Mesenteric fat pad (tissue), 1 donor: ENCODE measurements around the gene BDKRB2. TPM values are rescaled to one million over a fixed set of nuclear protein-coding genes. Genes with fewer than 3 reads are reported as not detected.

Experiments
- DNase-seq: peaks from one replicate; pipeline ENCODE4 v3.0.0-alpha.2; 2020; ENCODE audit warnings: low spot score
- long read RNA-seq: library from polyadenylated mRNA; unstranded; transcript quantifications from one replicate; pipeline ENCODE4 v2.0.0, GENCODE V29; 2020
- total RNA-seq: library from RNA; stranded (reverse); fragmentation: NEBNext Ultra II Directional; extraction: Animal tissue kit (Norgen Biotek cat#: 25700); gene quantifications from one replicate; pipeline ENCODE4 v1.2.1, GENCODE V29; 2021
- donor health status: DM: yes; HTN: yes; CAD: no.

BDKRB2 gene
- total RNA-seq: 11.4 TPM
- long read RNA-seq, full-length matches to known transcripts: 11 of 20 reads
- long read RNA-seq, partial matches to known transcripts: 4 of 20 reads
- long read RNA-seq, other reads (novel, unspliced or antisense): 5 of 20 reads

GRCh38 chr14:96204151-96205058 is at the start of gene BDKRB2:
TSS of gene BDKRB2 (plus strand) at chr14:96204839. CDS start at chr14:96237108, 32,269 bp downstream.
- DNase-seq: no peak

GRCh38 chr14:96154900-96155299 is 49.7 kb upstream of the BDKRB2 start:
- no peak for DNase-seq

- DNase-seq: peak; percentile 30
Observed at GRCh38 chr14:96156804-96157760, 47.6 kb upstream of the BDKRB2 start.

- DNase-seq: peak; percentile 59
Observed at GRCh38 chr14:96158735-96159134, 45.9 kb upstream of the BDKRB2 start.

- peak; percentile 35 for DNase-seq
Observed at GRCh38 chr14:96160076-96160912, 44.3 kb upstream of the BDKRB2 start.

- DNase-seq: peak; percentile 55
Observed at GRCh38 chr14:96160913-96161310, 43.7 kb upstream of the BDKRB2 start.

GRCh38 chr14:96161636-96162035 is 43.0 kb upstream of the BDKRB2 start:
- peak; percentile 8 for DNase-seq

GRCh38 chr14:96162265-96162664 is 42.4 kb upstream of the BDKRB2 start:
- no peak for DNase-seq

GRCh38 chr14:96162741-96163140 is 41.9 kb upstream of the BDKRB2 start:
- peak; percentile 30 for DNase-seq

- DNase-seq: peak; percentile 12
Observed at GRCh38 chr14:96164861-96165490, 39.7 kb upstream of the BDKRB2 start.

- DNase-seq: peak; percentile 35
Observed at GRCh38 chr14:96165493-96166436, 38.9 kb upstream of the BDKRB2 start.

- DNase-seq: peak; percentile 51
Observed at GRCh38 chr14:96166461-96167223, 38.0 kb upstream of the BDKRB2 start.

GRCh38 chr14:96167224-96168148 is 37.2 kb upstream of the BDKRB2 start:
- peak; percentile 72 for DNase-seq

GRCh38 chr14:96168581-96168980 is 36.1 kb upstream of the BDKRB2 start:
- peak; percentile 60 for DNase-seq

GRCh38 chr14:96170961-96171592 is 33.6 kb upstream of the BDKRB2 start:
- peak; percentile 87 for DNase-seq

- no peak for DNase-seq
Observed at GRCh38 chr14:96173636-96174475, 30.8 kb upstream of the BDKRB2 start.
